ENCODE data around the gene MAN1A2.

DNA sequence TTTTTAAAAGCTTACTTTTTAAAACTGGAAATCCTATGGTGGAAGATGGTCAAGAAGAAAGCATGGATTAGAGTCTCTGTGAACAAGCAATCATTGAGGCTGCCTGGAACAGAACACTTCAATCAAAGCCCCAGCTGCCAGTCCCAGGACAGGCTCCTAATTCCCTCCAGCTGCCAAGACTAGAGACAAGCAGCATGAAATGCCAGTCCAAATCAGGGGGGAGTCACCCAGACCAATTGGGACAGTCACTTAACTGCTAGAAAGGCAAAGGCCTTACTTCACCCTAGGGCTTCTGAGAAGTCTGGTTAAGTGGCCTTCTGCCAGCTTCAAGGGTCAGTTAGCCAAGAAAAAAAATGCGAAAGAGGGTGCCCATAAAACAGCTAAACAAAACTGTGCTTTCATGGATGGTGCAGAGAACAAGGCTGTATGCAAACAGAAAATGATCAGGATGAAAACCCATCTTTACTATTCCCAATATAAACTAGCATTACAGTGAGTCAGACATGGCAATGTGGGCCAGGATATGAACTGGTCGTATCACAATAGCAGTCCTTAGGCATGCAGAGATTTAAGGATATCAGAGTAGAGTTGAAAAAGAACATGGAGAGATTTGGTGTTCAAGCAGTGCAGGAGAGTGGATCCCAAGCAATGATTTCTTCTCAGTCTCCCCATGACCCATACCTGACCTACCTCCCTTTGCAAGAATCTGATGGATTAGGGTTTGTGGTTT is 31.0 kb upstream of the MAN1A2 start:
- no peak for TF ChIP-seq NFE2L1 (tag; IDR thresholded peaks at IDR 0.05; ENCODE audit: borderline replicate concordance, low read depth)
- TF ChIP-seq RNF2 (IDR thresholded peaks at IDR 0.05): no peak
- TF ChIP-seq ZNF12 (CRISPR knock-in tag; IDR thresholded peaks at IDR 0.05): no peak
- TF ChIP-seq RCOR1 (IDR thresholded peaks at IDR 0.05; ENCODE audit: borderline replicate concordance in 1 of 2, low read depth in 2 of 2, low read length in 2 of 2): no peak
- no peak for TF ChIP-seq POLR2A (conservative IDR thresholded peaks at IDR 0.05)
- no peak for TF ChIP-seq PCBP2 (IDR thresholded peaks at IDR 0.05; ENCODE audit: low read depth, low read length, poor library complexity, severe bottlenecking)
- no peak for TF ChIP-seq ZNF354B (CRISPR knock-in tag; IDR thresholded peaks at IDR 0.05)
- no peak for TF ChIP-seq FOXJ3 (CRISPR knock-in tag; IDR thresholded peaks at IDR 0.05)
- no peak for TF ChIP-seq SMARCA4 (IDR thresholded peaks at IDR 0.05)
- TF ChIP-seq, protein P1, sequence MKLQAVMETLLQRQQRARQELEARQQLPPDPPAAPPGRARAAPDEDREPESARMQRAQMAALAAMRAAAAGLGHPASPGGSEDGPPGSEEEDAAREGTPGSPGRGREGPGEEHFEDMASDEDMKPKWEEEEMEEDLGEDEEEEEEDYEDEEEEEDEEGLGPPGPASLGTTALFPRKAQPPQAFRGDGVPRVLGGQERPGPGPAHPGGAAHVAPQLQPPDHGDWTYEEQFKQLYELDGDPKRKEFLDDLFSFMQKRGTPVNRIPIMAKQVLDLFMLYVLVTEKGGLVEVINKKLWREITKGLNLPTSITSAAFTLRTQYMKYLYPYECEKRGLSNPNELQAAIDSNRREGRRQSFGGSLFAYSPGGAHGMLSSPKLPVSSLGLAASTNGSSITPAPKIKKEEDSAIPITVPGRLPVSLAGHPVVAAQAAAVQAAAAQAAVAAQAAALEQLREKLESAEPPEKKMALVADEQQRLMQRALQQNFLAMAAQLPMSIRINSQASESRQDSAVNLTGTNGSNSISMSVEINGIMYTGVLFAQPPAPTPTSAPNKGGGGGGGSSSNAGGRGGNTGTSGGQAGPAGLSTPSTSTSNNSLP (IDR thresholded peaks at IDR 0.05; ENCODE audit: borderline replicate concordance, low read depth, low read length): no peak
- TF ChIP-seq SETDB1 (IDR thresholded peaks at IDR 0.05; ENCODE audit: low read length): no peak
- TF ChIP-seq, protein P2, sequence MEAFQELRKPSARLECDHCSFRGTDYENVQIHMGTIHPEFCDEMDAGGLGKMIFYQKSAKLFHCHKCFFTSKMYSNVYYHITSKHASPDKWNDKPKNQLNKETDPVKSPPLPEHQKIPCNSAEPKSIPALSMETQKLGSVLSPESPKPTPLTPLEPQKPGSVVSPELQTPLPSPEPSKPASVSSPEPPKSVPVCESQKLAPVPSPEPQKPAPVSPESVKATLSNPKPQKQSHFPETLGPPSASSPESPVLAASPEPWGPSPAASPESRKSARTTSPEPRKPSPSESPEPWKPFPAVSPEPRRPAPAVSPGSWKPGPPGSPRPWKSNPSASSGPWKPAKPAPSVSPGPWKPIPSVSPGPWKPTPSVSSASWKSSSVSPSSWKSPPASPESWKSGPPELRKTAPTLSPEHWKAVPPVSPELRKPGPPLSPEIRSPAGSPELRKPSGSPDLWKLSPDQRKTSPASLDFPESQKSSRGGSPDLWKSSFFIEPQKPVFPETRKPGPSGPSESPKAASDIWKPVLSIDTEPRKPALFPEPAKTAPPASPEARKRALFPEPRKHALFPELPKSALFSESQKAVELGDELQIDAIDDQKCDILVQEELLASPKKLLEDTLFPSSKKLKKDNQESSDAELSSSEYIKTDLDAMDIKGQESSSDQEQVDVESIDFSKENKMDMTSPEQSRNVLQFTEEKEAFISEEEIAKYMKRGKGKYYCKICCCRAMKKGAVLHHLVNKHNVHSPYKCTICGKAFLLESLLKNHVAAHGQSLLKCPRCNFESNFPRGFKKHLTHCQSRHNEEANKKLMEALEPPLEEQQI (IDR thresholded peaks at IDR 0.05): no peak
- TF ChIP-seq, protein P3, sequence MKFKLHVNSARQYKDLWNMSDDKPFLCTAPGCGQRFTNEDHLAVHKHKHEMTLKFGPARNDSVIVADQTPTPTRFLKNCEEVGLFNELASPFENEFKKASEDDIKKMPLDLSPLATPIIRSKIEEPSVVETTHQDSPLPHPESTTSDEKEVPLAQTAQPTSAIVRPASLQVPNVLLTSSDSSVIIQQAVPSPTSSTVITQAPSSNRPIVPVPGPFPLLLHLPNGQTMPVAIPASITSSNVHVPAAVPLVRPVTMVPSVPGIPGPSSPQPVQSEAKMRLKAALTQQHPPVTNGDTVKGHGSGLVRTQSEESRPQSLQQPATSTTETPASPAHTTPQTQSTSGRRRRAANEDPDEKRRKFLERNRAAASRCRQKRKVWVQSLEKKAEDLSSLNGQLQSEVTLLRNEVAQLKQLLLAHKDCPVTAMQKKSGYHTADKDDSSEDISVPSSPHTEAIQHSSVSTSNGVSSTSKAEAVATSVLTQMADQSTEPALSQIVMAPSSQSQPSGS (CRISPR knock-in tag; IDR thresholded peaks at IDR 0.05): no peak
- TF ChIP-seq, protein P4, sequence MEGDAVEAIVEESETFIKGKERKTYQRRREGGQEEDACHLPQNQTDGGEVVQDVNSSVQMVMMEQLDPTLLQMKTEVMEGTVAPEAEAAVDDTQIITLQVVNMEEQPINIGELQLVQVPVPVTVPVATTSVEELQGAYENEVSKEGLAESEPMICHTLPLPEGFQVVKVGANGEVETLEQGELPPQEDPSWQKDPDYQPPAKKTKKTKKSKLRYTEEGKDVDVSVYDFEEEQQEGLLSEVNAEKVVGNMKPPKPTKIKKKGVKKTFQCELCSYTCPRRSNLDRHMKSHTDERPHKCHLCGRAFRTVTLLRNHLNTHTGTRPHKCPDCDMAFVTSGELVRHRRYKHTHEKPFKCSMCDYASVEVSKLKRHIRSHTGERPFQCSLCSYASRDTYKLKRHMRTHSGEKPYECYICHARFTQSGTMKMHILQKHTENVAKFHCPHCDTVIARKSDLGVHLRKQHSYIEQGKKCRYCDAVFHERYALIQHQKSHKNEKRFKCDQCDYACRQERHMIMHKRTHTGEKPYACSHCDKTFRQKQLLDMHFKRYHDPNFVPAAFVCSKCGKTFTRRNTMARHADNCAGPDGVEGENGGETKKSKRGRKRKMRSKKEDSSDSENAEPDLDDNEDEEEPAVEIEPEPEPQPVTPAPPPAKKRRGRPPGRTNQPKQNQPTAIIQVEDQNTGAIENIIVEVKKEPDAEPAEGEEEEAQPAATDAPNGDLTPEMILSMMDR (IDR thresholded peaks at IDR 0.05 in 2 of 3, conservative IDR thresholded peaks at IDR 0.05 in 1 of 3; ENCODE audit: insufficient read depth in 2 of 3, low read depth in 1 of 3, low read length in 3 of 3): no peak

Data from K562 (cell line).